HL-60/S4 (cell line): ENCODE data around the gene HLA-DQA2.

Experiments used
- in situ Hi-C: fragments of 300-500 bp; cut with MboI; formaldehyde crosslinking; loops from 2 replicates; pipeline ENCODE4 v1.14.3; 2022; ENCODE audit warnings: low sequenced_read_pairs

Gene HLA-DQA2

GRCh38 chr6:32775071-32775470 lies 33.9 kb downstream of the HLA-DQA2 start:
- in situ Hi-C loops = loop anchor here (25.0 kb wide), 1 partner anchor 688 kb away; no protein-coding TSS in a partner anchor

GRCh38 chr6:32779036-32779435 lies 37.8 kb downstream of the HLA-DQA2 start:
- in situ Hi-C loops = loop anchor here (25.0 kb wide), 1 partner anchor 692 kb away; no protein-coding TSS in a partner anchor

GRCh38 chr6:32782923-32783322 lies 41.7 kb downstream of the HLA-DQA2 start:
- in situ Hi-C loops = loop anchor here (25.0 kb wide), 1 partner anchor 696 kb away; no protein-coding TSS in a partner anchor

GRCh38 chr6:32785781-32786533 lies 44.8 kb downstream of the HLA-DQA2 start:
- in situ Hi-C loops = loop anchor here (25.0 kb wide), 1 partner anchor 699 kb away; no protein-coding TSS in a partner anchor

GRCh38 chr6:32790306-32790705 lies 49.1 kb downstream of the HLA-DQA2 start:
- in situ Hi-C loops = loop anchor here (10.0 to 25.0 kb wide), 2 partner anchors 366 to 703 kb away; no protein-coding TSS in a partner anchor

- in situ Hi-C loops = loop anchor here (10.0 to 25.0 kb wide), 2 partner anchors 368 to 706 kb away; no protein-coding TSS in a partner anchor
Measured at GRCh38 chr6:32792901-32793435, 51.8 kb downstream of the HLA-DQA2 start.

- in situ Hi-C loops = loop anchor here (10.0 to 25.0 kb wide), 2 partner anchors 370 to 707 kb away; no protein-coding TSS in a partner anchor
Measured at GRCh38 chr6:32794510-32794909, 53.3 kb downstream of the HLA-DQA2 start.
